Gastroesophageal sphincter (tissue), 3 donors: Measurements from ENCODE around the gene C1orf74.

Experiments
- CTCF ChIP-seq, 4 experiments: fragments of 200-600 bp in 2 of 4; fragments of 450-650 bp in 2 of 4; sonication (generic) in 1 of 4; IDR thresholded peaks; one replicate each; pipeline ENCODE4 v1.5.1; 2017 to 2019; ENCODE audit warnings: antibody characterized with exemption in 4 of 4, mild to moderate bottlenecking in 2 of 4, moderate library complexity in 2 of 4
- POLR2AphosphoS5 ChIP-seq: sonication (generic); formaldehyde crosslinking; IDR thresholded peaks from one replicate; pipeline ENCODE4 v1.6.1; 2017; ENCODE audit warnings: antibody characterized with exemption

GRCh38 chr1:209752890-209753289 is 31.5 kb downstream of the C1orf74 start:
- TF ChIP-seq POLR2AphosphoS5 (no peak), CTCF (IDR thresholded peaks at IDR 0.05) (no peak)
